ENCODE measurements around the gene GRM7.

GRM7 gene

GRCh38 chr3:7744850-7745249 lies 883.9 kb downstream of the GRM7 start:
- DNase-seq = no peak

GRCh38 chr3:7745711-7746110 lies 884.8 kb downstream of the GRM7 start:
- DNase-seq = no peak

- no peak for DNase-seq
These were observed 889.2 kb downstream of the GRM7 start for GRCh38 chr3:7749931-7750695.

- no peak for DNase-seq
These were observed 891.1 kb downstream of the GRM7 start for GRCh38 chr3:7752005-7752404.

GRCh38 chr3:7754653-7755441 lies 893.9 kb downstream of the GRM7 start:
- DNase-seq = no peak

- DNase-seq = no peak
These were observed 898.7 kb downstream of the GRM7 start for GRCh38 chr3:7759630-7760029.

GRCh38 chr3:7760718-7761117 lies 899.8 kb downstream of the GRM7 start:
- no peak for DNase-seq

GRCh38 chr3:7764115-7764514 lies 903.2 kb downstream of the GRM7 start:
- DNase-seq = no peak

GRCh38 chr3:7766530-7766929 lies 905.6 kb downstream of the GRM7 start:
- DNase-seq = no peak

GRCh38 chr3:7779331-7779730 lies 918.4 kb downstream of the GRM7 start:
- no peak for DNase-seq

GRCh38 chr3:7781395-7781794 lies 920.5 kb downstream of the GRM7 start:
- no peak for DNase-seq

GRCh38 chr3:7787871-7788828 lies 927.2 kb downstream of the GRM7 start:
- DNase-seq = no peak

- DNase-seq = no peak
These were observed 928.0 kb downstream of the GRM7 start for GRCh38 chr3:7788881-7789280.

- DNase-seq = no peak
These were observed 928.4 kb downstream of the GRM7 start for GRCh38 chr3:7789324-7789723.

- no peak for DNase-seq
These were observed 929.2 kb downstream of the GRM7 start for GRCh38 chr3:7790141-7790540.

Measured in NCI-H2029 (cell line).